Endothelial cell of umbilical vein (primary cell): ENCODE data around the gene NCLN. TPM values are rescaled to one million over a fixed set of nuclear protein-coding genes. Genes with fewer than 3 reads are reported as not detected.
A peak's percentile ranks its signal among the peaks of the same experiment; 100 is the strongest.

Source experiments
- BruUV-seq: library from RNA; stranded (reverse); fragments of 400-500 nt; replicated peaks from 2 replicates; lab custom pipeline; 2021; lab: Mats Ljungman, UMichigan
- CTCF ChIA-PET: fragments of 300-600, 350-600 bp; sonication (Branson Sonifier 250); formaldehyde crosslinking; loops from one replicate; lab custom pipeline; 2021; ENCODE audit warnings: antibody characterized with exemption, inconsistent platforms; lab: Charles Lee
- POLR2A ChIA-PET: fragments of 300-600, 350-600 bp; sonication (Branson Sonifier 250); formaldehyde crosslinking; loops from one replicate; lab custom pipeline; 2021; ENCODE audit warnings: antibody characterized with exemption, inconsistent platforms; lab: Charles Lee
- DNase-seq: peaks from one replicate; pipeline ENCODE4 v3.0.0-alpha.2; 2011; ENCODE audit warnings: low read depth, low spot score
- FAIRE-seq: peaks from 2 replicates; lab custom pipeline; 2011; peaks lifted over from hg19 to GRCh38; lab: Jason Lieb, UNC
- H2AFZ ChIP-seq: 2 replicates; pipeline ENCODE4 v1.6.0; 2012; ENCODE audit warnings: low read depth, low read length, control low read depth, inconsistent platforms
- H3K27ac ChIP-seq: 2 replicates; pipeline ENCODE4 v1.5.1; 2011; ENCODE audit warnings: low read depth, mild to moderate bottlenecking, control low read depth, low read length, moderate library complexity; ENCODE audit not compliant: insufficient read depth
- H3K27me3 ChIP-seq, 2 experiments: 2 replicates each; pipeline versions ENCODE4 v1.6.0 to v1.6.1; 2011; ENCODE audit warnings: low read length in 2 of 2, mixed read lengths in 1 of 2; ENCODE audit not compliant: control insufficient read depth in 2 of 2, insufficient read depth in 2 of 2
- H3K36me3 ChIP-seq, 2 experiments: 2 replicates in 1 of 2; 3 replicates in 1 of 2; pipeline ENCODE4 v1.5.1; 2011; ENCODE audit warnings: low read length in 2 of 2, mild to moderate bottlenecking in 1 of 2, moderate library complexity in 1 of 2; ENCODE audit not compliant: control insufficient read depth in 2 of 2, insufficient read depth in 2 of 2; ENCODE audit errors: extremely low read depth in 1 of 2
- H3K4me1 ChIP-seq: 3 replicates; pipeline ENCODE4 v1.5.1; 2011; ENCODE audit warnings: mild to moderate bottlenecking, low read length; ENCODE audit not compliant: control insufficient read depth, insufficient read depth; ENCODE audit errors: extremely low read depth
- H3K4me2 ChIP-seq: 2 replicates; pipeline ENCODE4 v1.6.1; 2011; ENCODE audit warnings: low read length, control low read depth, mixed read lengths; ENCODE audit not compliant: insufficient read depth
- H3K4me3 ChIP-seq, 3 experiments: fragments of 200-600 bp in 1 of 3; sonication (generic), shearing (Covaris generic) in 1 of 3; replicated peaks in 1 of 3; 2 replicates each; pipeline ENCODE4 v1.5.1; 2011 to 2016; ENCODE audit warnings: control low read depth in 3 of 3, low read length in 3 of 3, mild to moderate bottlenecking in 2 of 3, inconsistent platforms in 1 of 3, low read depth in 1 of 3, moderate library complexity in 1 of 3; ENCODE audit not compliant: insufficient read depth in 1 of 3
- H3K79me2 ChIP-seq: 2 replicates; pipeline ENCODE4 v1.6.0; 2012; ENCODE audit warnings: low read length, inconsistent platforms; ENCODE audit not compliant: control insufficient read depth, insufficient read depth
- H3K9ac ChIP-seq: replicated peaks from 2 replicates; pipeline ENCODE3; 2011; ENCODE audit warnings: low read length, control low read depth; ENCODE audit not compliant: insufficient read depth; ENCODE audit errors: extremely low read depth
- H3K9me1 ChIP-seq: replicated peaks from 3 replicates; pipeline ENCODE4 v1.6.0; 2011; ENCODE audit warnings: mild to moderate bottlenecking, low read length; ENCODE audit not compliant: control insufficient read depth, insufficient read depth; ENCODE audit errors: extremely low read depth
- H3K9me3 ChIP-seq: replicated peaks from 2 replicates; pipeline ENCODE4 v1.5.1; 2012; ENCODE audit warnings: low read length, inconsistent platforms; ENCODE audit not compliant: control insufficient read depth, insufficient read depth
- H4K20me1 ChIP-seq: replicated peaks from 2 replicates; pipeline ENCODE3; 2011; ENCODE audit warnings: mild to moderate bottlenecking, low read length; ENCODE audit not compliant: control insufficient read depth, insufficient read depth; ENCODE audit errors: extremely low read depth
- EZH2 ChIP-seq: IDR thresholded peaks from 2 replicates; pipeline ENCODE4 v1.6.1; 2012; ENCODE audit warnings: borderline replicate concordance, low read depth, mild to moderate bottlenecking, moderate library complexity, low read length, inconsistent platforms; ENCODE audit not compliant: severe bottlenecking
- FOS ChIP-seq: IDR thresholded peaks from 2 replicates; pipeline ENCODE4 v1.6.1; 2011; ENCODE audit warnings: mild to moderate bottlenecking, low read length, moderate library complexity, borderline replicate concordance; ENCODE audit not compliant: insufficient read depth
- GATA2 ChIP-seq: IDR thresholded peaks from 2 replicates; pipeline ENCODE4 v1.7.0; 2011; ENCODE audit warnings: low read depth, mild to moderate bottlenecking, moderate library complexity, mixed read lengths, low read length; ENCODE audit not compliant: insufficient read length, insufficient read depth
- MYC ChIP-seq: IDR thresholded peaks from one replicate; pipeline ENCODE4 v1.6.1; 2011; ENCODE audit warnings: mild to moderate bottlenecking, low read depth, low read length
- POLR2A ChIP-seq: IDR thresholded peaks from 2 replicates; pipeline ENCODE4 v1.6.1; 2012; ENCODE audit warnings: low read depth, mild to moderate bottlenecking, control low read depth, low read length
- POLR2AphosphoS5 ChIP-seq: IDR thresholded peaks from 2 replicates; pipeline ENCODE4 v1.6.1; 2012; ENCODE audit warnings: low read depth, mild to moderate bottlenecking, control low read depth, low read length, moderate library complexity; ENCODE audit not compliant: insufficient read depth
- dilution Hi-C: fragments of 300-500 bp; cut with MboI; formaldehyde crosslinking; loops from one replicate; pipeline ENCODE4 v1.15.0; 2019; ENCODE audit warnings: low sequenced_read_pairs; ENCODE audit not compliant: extremely low pct_ligation_motif_present
- intact Hi-C: fragments of 100-400 bp; cut with micrococcal nuclease; formaldehyde crosslinking; loops from one replicate; pipeline ENCODE4 v1.10.0; 2022
- polyA plus RNA-seq, 4 experiments: library from polyadenylated mRNA; depleted of rRNA in 3 of 4; stranded (reverse) in 3 of 4; unstranded in 1 of 4; fragments of >200 nt; gene quantifications; 2 replicates each; pipeline versions ENCODE4 v1.2.1 to v1.2.3, GENCODE V29; 2011 to 2012; ENCODE audit warnings: missing spikeins in 1 of 4
- total RNA-seq: library from RNA; stranded (reverse); gene quantifications from 2 replicates; pipeline ENCODE4 v1.2.3, GENCODE V29; 2021
- TF ChIP-seq, protein P1 (sequence below): IDR thresholded peaks from 2 replicates; pipeline ENCODE4 v1.6.1; 2011; ENCODE audit not compliant: insufficient read depth, insufficient read length

Gene NCLN
- total and polyA plus RNA-seq, 2 donors (not counting 3 experiments of a cell fraction or from before 2014, with no cell fraction given) = 97.2 to 102 TPM

DNA sequence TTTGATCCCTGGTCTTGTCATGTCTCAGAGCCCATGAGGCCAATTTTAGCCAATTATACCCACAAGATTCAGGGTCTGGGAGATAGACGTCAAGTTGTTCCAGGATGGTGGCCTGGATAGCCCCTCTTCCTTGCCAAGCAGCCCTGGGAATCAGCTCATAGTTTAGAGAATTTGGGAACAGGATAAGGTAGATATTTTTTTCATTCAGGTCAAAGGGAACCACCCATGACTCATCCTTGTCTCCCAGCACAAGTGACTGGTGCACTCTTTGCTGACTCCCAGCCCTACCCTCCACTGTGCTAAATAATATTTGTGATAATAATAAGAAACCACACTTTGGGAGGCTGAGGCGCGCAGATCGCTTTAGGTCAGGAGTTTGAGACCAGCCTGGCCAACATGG, 24.3 kb upstream of the NCLN start:
- FAIRE-seq (peak; percentile 71), DNase-seq (peak; percentile 37)
- peak overlapping the region; percentile 26 for H3K4me2 ChIP-seq
- H3K4me1 ChIP-seq = peaks cover 6% of the 10 kb centered on the region
- CTCF ChIA-PET = interaction anchor here (0.9 to 10.1 kb wide), 9 partner anchors 20 to 274 kb away, joined by 3 to 177 read pairs (median 4); no protein-coding TSS in a partner anchor
- no peaks in the 10 kb centered on the region for H3K27me3 ChIP-seq
- peak; percentile 81 for TF ChIP-seq FOS
- no peak for TF ChIP-seq GATA2
- H3K79me2 ChIP-seq = no peaks in the 10 kb centered on the region
- H3K27ac ChIP-seq = peak overlapping the region; percentile 69
- no peak overlapping the region for H3K9ac ChIP-seq
- POLR2A ChIA-PET = no interaction called here
- H4K20me1 ChIP-seq = no peaks in the 10 kb centered on the region
- H2AFZ ChIP-seq = peak overlapping the region; percentile 49
- no TSS peak for BruUV-seq
- no peaks in the 10 kb centered on the region for H3K36me3 ChIP-seq
- dilution Hi-C loops (no loop called here), intact Hi-C loops (no loop called here)
- H3K4me3 ChIP-seq = no peak overlapping the region
- H3K9me3 ChIP-seq = no peaks in the 10 kb centered on the region
- H3K9me1 ChIP-seq = no peaks in the 10 kb centered on the region

- Histone ChIP-seq H3K27ac (no peak overlapping the region), H3K27me3 (no peaks in the 10 kb centered on the region), H3K4me2 (no peak overlapping the region), H3K9ac (no peak overlapping the region), H3K36me3 (no peaks in the 10 kb centered on the region), H3K79me2 (no peaks in the 10 kb centered on the region), H3K9me3 (no peaks in the 10 kb centered on the region), H2AFZ (no peak overlapping the region), H3K4me1 (peaks cover 6% of the 10 kb centered on the region), H3K9me1 (no peaks in the 10 kb centered on the region), H3K4me3 (no peak overlapping the region), H4K20me1 (no peaks in the 10 kb centered on the region)
- ChIA-PET POLR2A (no interaction called here), CTCF (interaction anchor here (0.8 to 10.1 kb wide), 9 partner anchors 21 to 275 kb away, joined by 3 to 177 read pairs (median 4); no protein-coding TSS in a partner anchor)
- no TSS peak for BruUV-seq
- FAIRE-seq = no peak
- intact Hi-C loops = loop anchor here (1.0 kb wide), 6 partner anchors 16 to 212 kb away; no protein-coding TSS in a partner anchor
- dilution Hi-C loops = no loop called here
- DNase-seq = no peak
- TF ChIP-seq FOS = no peak
- no peak for TF ChIP-seq POLR2AphosphoS5
- TF ChIP-seq, protein P1, sequence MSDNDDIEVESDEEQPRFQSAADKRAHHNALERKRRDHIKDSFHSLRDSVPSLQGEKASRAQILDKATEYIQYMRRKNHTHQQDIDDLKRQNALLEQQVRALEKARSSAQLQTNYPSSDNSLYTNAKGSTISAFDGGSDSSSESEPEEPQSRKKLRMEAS = no peak
- TF ChIP-seq EZH2 = no peak
- no peak for TF ChIP-seq POLR2A
- TF ChIP-seq MYC = no peak
- no peak for TF ChIP-seq GATA2
These were observed 23.1 kb upstream of the NCLN start for GRCh38 chr19:3162418-3163229.
